Stimulated activated CD8-positive, alpha-beta memory T cell treated with anti-CD3 and anti-CD28 coated beads, Interleukin-7, amount 100 ng/mL, for 24 hours (primary cell): ENCODE measurements around the gene FBXL14.
A peak's percentile ranks its signal among the peaks of the same experiment; 100 is the strongest.

Source experiments
- DNase-seq: peaks from one replicate; pipeline ENCODE4 v3.0.0-alpha.2; 2020; ENCODE audit warnings: low read depth

The FBXL14 gene

GRCh38 chr12:1593174-1594005 lies 991 bp downstream of the FBXL14 start:
- DNase-seq: peak; percentile 17

GRCh38 chr12:1592444-1593173 lies 1.8 kb downstream of the FBXL14 start:
- peak; percentile 28 for DNase-seq

GRCh38 chr12:1591543-1591942 lies 2.8 kb downstream of the FBXL14 start:
- DNase-seq: no peak

GRCh38 chr12:1591034-1591433 lies 3.3 kb downstream of the FBXL14 start:
- DNase-seq: no peak

GRCh38 chr12:1590221-1590979 lies 4.0 kb downstream of the FBXL14 start:
- DNase-seq: no peak

GRCh38 chr12:1588575-1588947 lies 5.8 kb downstream of the FBXL14 start:
- DNase-seq: no peak

- DNase-seq: no peak
Measured at GRCh38 chr12:1587927-1588574, 6.3 kb downstream of the FBXL14 start.

GRCh38 chr12:1584326-1584725 lies 10.1 kb downstream of the FBXL14 start:
- no peak for DNase-seq

GRCh38 chr12:1583421-1584078 lies 10.8 kb downstream of the FBXL14 start:
- peak; percentile 8 for DNase-seq

- no peak for DNase-seq
Measured at GRCh38 chr12:1582709-1583050, 11.7 kb downstream of the FBXL14 start.

GRCh38 chr12:1581973-1582708 lies 12.2 kb downstream of the FBXL14 start:
- no peak for DNase-seq

- no peak for DNase-seq
Measured at GRCh38 chr12:1580526-1580925, 13.9 kb downstream of the FBXL14 start.

- DNase-seq: no peak
Measured at GRCh38 chr12:1579651-1580435, 14.5 kb downstream of the FBXL14 start.

GRCh38 chr12:1576410-1577241 lies 17.8 kb downstream of the FBXL14 start:
- no peak for DNase-seq

- DNase-seq: no peak
Measured at GRCh38 chr12:1575408-1576401, 18.7 kb downstream of the FBXL14 start.

- DNase-seq: no peak
Measured at GRCh38 chr12:1574865-1575259, 19.5 kb downstream of the FBXL14 start.

- DNase-seq: no peak
Measured at GRCh38 chr12:1573960-1574864, 20.2 kb downstream of the FBXL14 start.
